ENCODE results near the gene GEMIN2. TPM values are rescaled to one million over a fixed set of nuclear protein-coding genes. Genes with fewer than 3 reads are reported as not detected.
"Not testable (repeated sequence)": the region's sequence is repeated elsewhere in the genome, so short reads cannot be mapped to it uniquely, and the experiment has no call there.

GEMIN2 gene
- total RNA-seq, 1 experiment from 2014 or later = 15.1 TPM

- H3K9me3 ChIP-seq (ENCODE audit: control insufficient read depth, insufficient read depth, low read depth, low read length) = no peaks in the 10 kb centered on the region
- ChIA-PET POLR2A (no interaction called here), CTCF (no interaction called here)
- no TSS peak for BruUV-seq (replicated peaks)
- DNase-seq (ENCODE audit: low read depth, low spot score) (no peak), ATAC-seq (no peak)
- no peaks in the 10 kb centered on the region for H3K27me3 ChIP-seq (ENCODE audit: control insufficient read depth, insufficient read depth, low read length)
- intact Hi-C loops (cut with micrococcal nuclease; ENCODE audit: unreplicated experiment) (no loop called here), in situ Hi-C loops (cut with HindIII; ENCODE audit: low pct_unique_long_range_greater_than_20kb, low sequenced_read_pairs) (no loop called here)
- TF ChIP-seq POLR2AphosphoS5 (IDR thresholded peaks at IDR 0.05; ENCODE audit: low read depth, low read length) (no peak), TCF7L2 (IDR thresholded peaks at IDR 0.05; ENCODE audit: low read depth, low read length) (no peak), REST (IDR thresholded peaks at IDR 0.05; ENCODE audit: insufficient read depth in 1 of 2, low read depth in 2 of 2, low read length in 1 of 2) (no peak), SIN3A (IDR thresholded peaks at IDR 0.05; ENCODE audit: borderline replicate concordance, insufficient read depth, low read depth, low read length) (no peak)
- TF ChIP-seq, protein P1, sequence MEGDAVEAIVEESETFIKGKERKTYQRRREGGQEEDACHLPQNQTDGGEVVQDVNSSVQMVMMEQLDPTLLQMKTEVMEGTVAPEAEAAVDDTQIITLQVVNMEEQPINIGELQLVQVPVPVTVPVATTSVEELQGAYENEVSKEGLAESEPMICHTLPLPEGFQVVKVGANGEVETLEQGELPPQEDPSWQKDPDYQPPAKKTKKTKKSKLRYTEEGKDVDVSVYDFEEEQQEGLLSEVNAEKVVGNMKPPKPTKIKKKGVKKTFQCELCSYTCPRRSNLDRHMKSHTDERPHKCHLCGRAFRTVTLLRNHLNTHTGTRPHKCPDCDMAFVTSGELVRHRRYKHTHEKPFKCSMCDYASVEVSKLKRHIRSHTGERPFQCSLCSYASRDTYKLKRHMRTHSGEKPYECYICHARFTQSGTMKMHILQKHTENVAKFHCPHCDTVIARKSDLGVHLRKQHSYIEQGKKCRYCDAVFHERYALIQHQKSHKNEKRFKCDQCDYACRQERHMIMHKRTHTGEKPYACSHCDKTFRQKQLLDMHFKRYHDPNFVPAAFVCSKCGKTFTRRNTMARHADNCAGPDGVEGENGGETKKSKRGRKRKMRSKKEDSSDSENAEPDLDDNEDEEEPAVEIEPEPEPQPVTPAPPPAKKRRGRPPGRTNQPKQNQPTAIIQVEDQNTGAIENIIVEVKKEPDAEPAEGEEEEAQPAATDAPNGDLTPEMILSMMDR (IDR thresholded peaks at IDR 0.05) = no peak
- no peaks in the 10 kb centered on the region; the same call in 1 of the 2 replicates for H3K36me3 ChIP-seq (ENCODE audit: control insufficient read depth, insufficient read depth, low read length)
- H3K4me3 ChIP-seq (ENCODE audit: low read depth in 2 of 2, low read length in 2 of 2) = no peak overlapping the region
- no peak overlapping the region for H3K27ac ChIP-seq (ENCODE audit: low read length)
- H3K4me1 ChIP-seq (ENCODE audit: control insufficient read depth, insufficient read depth, low read length) = no peaks in the 10 kb centered on the region
These were observed 44.2 kb downstream of the GEMIN2 start for GRCh38 chr14:39158222-39158858.

- TF ChIP-seq TCF7L2 (IDR thresholded peaks at IDR 0.05; ENCODE audit: low read depth, low read length) (no peak), POLR2AphosphoS5 (IDR thresholded peaks at IDR 0.05; ENCODE audit: low read depth, low read length) (no peak), REST (IDR thresholded peaks at IDR 0.05; ENCODE audit: insufficient read depth in 1 of 2, low read depth in 2 of 2, low read length in 1 of 2) (no peak), SIN3A (IDR thresholded peaks at IDR 0.05; ENCODE audit: borderline replicate concordance, insufficient read depth, low read depth, low read length) (no peak)
- TF ChIP-seq, protein P1 (IDR thresholded peaks at IDR 0.05) = no peak
- no TSS peak for BruUV-seq (replicated peaks)
- in situ Hi-C loops (cut with HindIII; ENCODE audit: low pct_unique_long_range_greater_than_20kb, low sequenced_read_pairs) = no loop called here
- Histone ChIP-seq H3K4me3 (ENCODE audit: low read depth in 2 of 2, low read length in 2 of 2) (no peak overlapping the region), H3K36me3 (ENCODE audit: control insufficient read depth, insufficient read depth, low read length) (no peaks in the 10 kb centered on the region; the same call in 1 of the 2 replicates), H3K4me1 (ENCODE audit: control insufficient read depth, insufficient read depth, low read length) (no peaks in the 10 kb centered on the region), H3K27me3 (ENCODE audit: control insufficient read depth, insufficient read depth, low read length) (no peaks in the 10 kb centered on the region), H3K27ac (ENCODE audit: low read length) (no peak overlapping the region), H3K9me3 (ENCODE audit: control insufficient read depth, insufficient read depth, low read depth, low read length) (no peaks in the 10 kb centered on the region)
- CTCF ChIA-PET = no interaction called here
- no peak for DNase-seq (ENCODE audit: low read depth, low spot score)
- ATAC-seq = no peak
- POLR2A ChIA-PET = no interaction called here
- intact Hi-C loops (cut with micrococcal nuclease; ENCODE audit: unreplicated experiment) = no loop called here
These were observed 46.4 kb downstream of the GEMIN2 start for GRCh38 chr14:39160494-39160893.

- intact Hi-C loops (cut with micrococcal nuclease; ENCODE audit: unreplicated experiment); H3K9me3 ChIP-seq (ENCODE audit: control insufficient read depth, insufficient read depth, low read depth, low read length); ATAC-seq; DNase-seq (ENCODE audit: low read depth, low spot score); H3K27ac ChIP-seq (ENCODE audit: low read length); BruUV-seq (replicated peaks); CTCF ChIA-PET; H3K4me1 ChIP-seq (ENCODE audit: control insufficient read depth, insufficient read depth, low read length); in situ Hi-C loops (cut with HindIII; ENCODE audit: low pct_unique_long_range_greater_than_20kb, low sequenced_read_pairs); H3K27me3 ChIP-seq (ENCODE audit: control insufficient read depth, insufficient read depth, low read length); H3K36me3 ChIP-seq (ENCODE audit: control insufficient read depth, insufficient read depth, low read length); H3K4me3 ChIP-seq (ENCODE audit: low read depth in 2 of 2, low read length in 2 of 2): not testable (repeated sequence)
- POLR2A ChIA-PET = interaction anchor here (0.6 to 0.9 kb wide), 2 partner anchors 25 to 43 kb away, joined by 6 to 9 read pairs; no protein-coding TSS in a partner anchor
These were observed 53.7 kb downstream of the GEMIN2 start for GRCh38 chr14:39167797-39168320.
